ENCODE measurements around the gene CBX4. TPM values are rescaled to one million over a fixed set of nuclear protein-coding genes. Genes with fewer than 3 reads are reported as not detected.

CBX4 gene
- total and polyA plus RNA-seq, 3 donors from 2014 or later, result 11.5 to 35.9 (median 23.5) TPM

- 2% methylated on average over 19 to 40 of the region's 44 CpGs for WGBS, 2 donors
- Histone ChIP-seq H3K36me3 (ENCODE audit: low read depth, missing control alignments) (no peaks in the 10 kb centered on the region), H3K4me3 (peak overlapping the region in 1 of 2 donors; percentile 26), H3K4me1 (peaks cover 36% of the 10 kb centered on the region), H3K9me3 (no peaks in the 10 kb centered on the region), H3K27ac (no peak overlapping the region), H3K27me3 (peaks cover 6% of the 10 kb centered on the region)
- no peak for TF ChIP-seq CTCF (IDR thresholded peaks at IDR 0.05)
- no peak for TF ChIP-seq POLR2A (IDR thresholded peaks at IDR 0.05)
- intact Hi-C loops (cut with DNase I; ENCODE audit: low total_unique reads), result no loop called here
- no peak for DNase-seq
Observed at GRCh38 chr17:79800325-79801155, 38.7 kb downstream of the CBX4 start.

- peaks cover 6% of the 10 kb centered on the region for H3K27me3 ChIP-seq
- 5 to 6% methylated on average over 31 of the region's 31 CpGs for WGBS, 2 donors
- no peak overlapping the region for H3K27ac ChIP-seq
- TF ChIP-seq CTCF (IDR thresholded peaks at IDR 0.05) (no peak), POLR2A (IDR thresholded peaks at IDR 0.05) (no peak)
- no peaks in the 10 kb centered on the region for H3K9me3 ChIP-seq
- peaks cover 36% of the 10 kb centered on the region for H3K4me1 ChIP-seq
- intact Hi-C loops (cut with DNase I; ENCODE audit: low total_unique reads), result loop anchor here (5.0 kb wide), 1 partner anchor 43 kb away; no protein-coding TSS in a partner anchor
- no peak overlapping the region for H3K4me3 ChIP-seq
- DNase-seq, result no peak
- H3K36me3 ChIP-seq (ENCODE audit: low read depth, missing control alignments), result no peaks in the 10 kb centered on the region
Observed at GRCh38 chr17:79799538-79800324, 39.5 kb downstream of the CBX4 start.

- H3K4me1 ChIP-seq, result peaks cover 36% of the 10 kb centered on the region
- WGBS, 2 donors, result 0 to 3% methylated on average over 1 to 21 of the region's 23 CpGs
- no peak for TF ChIP-seq POLR2A (IDR thresholded peaks at IDR 0.05)
- no peak for TF ChIP-seq CTCF (IDR thresholded peaks at IDR 0.05)
- H3K27ac ChIP-seq, result no peak overlapping the region
- intact Hi-C loops (cut with DNase I; ENCODE audit: low total_unique reads), result loop anchor here (5.0 kb wide), 1 partner anchor 43 kb away; no protein-coding TSS in a partner anchor
- H3K36me3 ChIP-seq (ENCODE audit: low read depth, missing control alignments), result no peaks in the 10 kb centered on the region
- peak overlapping the region in 1 of 2 donors; percentile 80 for H3K4me3 ChIP-seq
- H3K27me3 ChIP-seq, result peaks cover 6% of the 10 kb centered on the region
- no peak for DNase-seq
- no peaks in the 10 kb centered on the region for H3K9me3 ChIP-seq
Observed at GRCh38 chr17:79799174-79799537, 40.1 kb downstream of the CBX4 start.

- H3K27me3 ChIP-seq, result peaks cover 6% of the 10 kb centered on the region
- peak overlapping the region in 1 of 2 donors; percentile 19 for H3K27ac ChIP-seq
- no peak for TF ChIP-seq CTCF (IDR thresholded peaks at IDR 0.05)
- no peak for TF ChIP-seq POLR2A (IDR thresholded peaks at IDR 0.05)
- H3K36me3 ChIP-seq (ENCODE audit: low read depth, missing control alignments), result no peaks in the 10 kb centered on the region
- peaks cover 36% of the 10 kb centered on the region for H3K4me1 ChIP-seq
- intact Hi-C loops (cut with DNase I; ENCODE audit: low total_unique reads), result loop anchor here (5.0 kb wide), 1 partner anchor 44 kb away; no protein-coding TSS in a partner anchor
- WGBS, 2 donors, result 1 to 2% methylated on average over 15 to 65 of the region's 70 CpGs
- H3K4me3 ChIP-seq, result peak overlapping the region; percentile 71 to 80
- no peaks in the 10 kb centered on the region for H3K9me3 ChIP-seq
- DNase-seq, result no peak
Observed at GRCh38 chr17:79798299-79799173, 40.7 kb downstream of the CBX4 start.
